Pons (tissue), 1 donor: ENCODE results near the gene TRIM27.
"Not testable (repeated sequence)": the region's sequence is repeated elsewhere in the genome, so short reads cannot be mapped to it uniquely, and the experiment has no call there.

Experiments used
- DNase-seq: peaks from one replicate; pipeline ENCODE4 v3.0.0-alpha.2; 2016; ENCODE audit warnings: low spot score

TRIM27 gene

GRCh38 chr6:28864326-28864923 is 59.4 kb downstream of the TRIM27 start:
- peak; percentile 46 for DNase-seq

- peak; percentile 84 for DNase-seq
Observed at GRCh38 chr6:28863604-28864325, 60.0 kb downstream of the TRIM27 start.

- no peak for DNase-seq
Observed at GRCh38 chr6:28862077-28862476, 61.7 kb downstream of the TRIM27 start.

- DNase-seq: no peak
Observed at GRCh38 chr6:28861339-28861738, 62.4 kb downstream of the TRIM27 start.

GRCh38 chr6:28860581-28860980 is 63.2 kb downstream of the TRIM27 start:
- no peak for DNase-seq

GRCh38 chr6:28858963-28859362 is 64.8 kb downstream of the TRIM27 start:
- DNase-seq: no peak

- no peak for DNase-seq
Observed at GRCh38 chr6:28856620-28857005, 67.2 kb downstream of the TRIM27 start.

DNA sequence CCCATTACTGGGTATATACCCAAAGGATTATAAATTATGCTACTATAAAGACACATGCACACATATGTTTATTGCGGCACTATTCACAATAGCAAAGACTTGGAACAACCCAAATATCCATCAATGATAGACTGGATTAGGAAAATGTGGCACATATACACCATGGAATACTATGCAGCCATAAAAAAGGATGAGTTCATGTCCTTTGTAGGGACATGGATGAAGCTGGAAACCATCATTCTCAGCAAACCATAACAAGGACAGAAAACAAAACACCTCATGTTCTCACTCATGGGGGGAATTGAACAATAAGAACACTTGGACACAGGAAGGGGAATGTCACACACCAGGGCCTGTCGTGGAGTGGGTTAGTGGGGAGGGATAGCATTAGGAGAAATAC is 69.4 kb downstream of the TRIM27 start:
- DNase-seq: not testable (repeated sequence)
